ENCODE results near the gene DGKH. TPM values are rescaled to one million over a fixed set of nuclear protein-coding genes. Genes with fewer than 3 reads are reported as not detected.

The DGKH gene
- total and polyA plus RNA-seq, 2 of the 13 experiments (the other 11 are each of a cell fraction or from before 2014, with no cell fraction given) = 0.01 to 0.13 TPM

- CTCF ChIA-PET (ENCODE audit: low intra/inter-chr PET ratio, low total read pairs) = no interaction called here
- Histone ChIP-seq H3K27ac (ENCODE audit: extremely low read length, insufficient read depth, low read length) (no peak overlapping the region), H3K4me2 (ENCODE audit: low read depth, low read length) (no peak overlapping the region), H2AFZ (ENCODE audit: low read length) (no peak overlapping the region), H3K4me1 (ENCODE audit: insufficient read depth, low read length) (no peaks in the 10 kb centered on the region), H3K9me3 (ENCODE audit: low read length) (no peaks in the 10 kb centered on the region), H3K36me3 (replicated peaks in 1 of 2; ENCODE audit: control insufficient read depth in 1 of 2, insufficient read depth in 2 of 2, low read length in 2 of 2) (no peaks in the 10 kb centered on the region), H4K20me1 (ENCODE audit: insufficient read depth, low read length) (no peaks in the 10 kb centered on the region), H3K27me3 (ENCODE audit: control insufficient read depth in 1 of 2, insufficient read depth in 2 of 2, low read length in 2 of 2) (no peaks in the 10 kb centered on the region), H3K9ac (ENCODE audit: insufficient read depth, low read depth, low read length) (no peak overlapping the region), H3K79me2 (ENCODE audit: insufficient read depth, low read length) (no peaks in the 10 kb centered on the region), H3K4me3 (replicated peaks in 1 of 3; ENCODE audit: insufficient read depth in 1 of 3, low read depth in 2 of 3, low read length in 3 of 3) (no peak overlapping the region)
- no TSS peak for BruUV-seq (replicated peaks)
- no peak for TF ChIP-seq IRF1 (CRISPR knock-in tag; IDR thresholded peaks at IDR 0.05; ENCODE audit: low read depth)
- TF ChIP-seq ZNF816 (CRISPR knock-in tag; IDR thresholded peaks at IDR 0.05; ENCODE audit: borderline replicate concordance) = no peak
- TF ChIP-seq DZIP1 (CRISPR knock-in tag; IDR thresholded peaks at IDR 0.05) = no peak
- TF ChIP-seq ZNF607 (CRISPR knock-in tag; IDR thresholded peaks at IDR 0.05; ENCODE audit: borderline replicate concordance) = no peak
- TF ChIP-seq PREB (CRISPR knock-in tag; IDR thresholded peaks at IDR 0.05) = no peak
- TF ChIP-seq NFAT5 (CRISPR knock-in tag; IDR thresholded peaks at IDR 0.05) = no peak
- TF ChIP-seq MTF1 (CRISPR knock-in tag; IDR thresholded peaks at IDR 0.05) = no peak
- TF ChIP-seq MYC (CRISPR knock-in tag; IDR thresholded peaks at IDR 0.05; ENCODE audit: borderline replicate concordance) = no peak
- no peak for TF ChIP-seq ZFAT (CRISPR knock-in tag; conservative IDR thresholded peaks at IDR 0.05)
- no peak for TF ChIP-seq ZNF775 (CRISPR knock-in tag; IDR thresholded peaks at IDR 0.05; ENCODE audit: borderline replicate concordance)
- FAIRE-seq = no peak
- in situ Hi-C loops (cut with HindIII; ENCODE audit: extremely low pct_ligation_motif_present, low pct_unique_long_range_greater_than_20kb) (no loop called here), intact Hi-C loops (cut with micrococcal nuclease; ENCODE audit: unreplicated experiment) (no loop called here)
- POLR2A ChIA-PET = no interaction called here
- DNase-seq (ENCODE audit: low spot score) = no peak
- 10% methylated on average over 3 of the region's 3 CpGs for WGBS (ENCODE audit: low lambda C conversion rate)
- no peak for ATAC-seq
These were observed 170.6 kb downstream of the DGKH start for GRCh38 chr13:42219051-42219450.
